AG04449 (cell line): Measurements from ENCODE around the gene SNCAIP.

Experiments used
- CTCF ChIA-PET: fragments of 350-600 bp; formaldehyde crosslinking; extraction: SDS; loops from one replicate; lab custom pipeline; 2021; ENCODE audit warnings: antibody characterized with exemption; lab: Yijun Ruan, JAX
- POLR2A ChIA-PET: fragments of 400-600, 350-600 bp; formaldehyde crosslinking; extraction: SDS; loops from one replicate; lab custom pipeline; 2020; ENCODE audit warnings: antibody characterized with exemption, inconsistent platforms; lab: Yijun Ruan, JAX
- DNase-seq: peaks from one replicate; pipeline ENCODE4 v3.0.0-alpha.2; 2010; ENCODE audit warnings: low read depth, low spot score
- H3K4me3 ChIP-seq: 2 replicates; pipeline ENCODE4 v1.5.1; 2011; ENCODE audit warnings: low read depth, mild to moderate bottlenecking, control low read depth, low read length
- CTCF ChIP-seq: IDR thresholded peaks from one replicate; pipeline ENCODE4 v1.5.1; 2011; ENCODE audit warnings: mild to moderate bottlenecking, moderate library complexity, low read length, control low read depth, inconsistent platforms; ENCODE audit not compliant: insufficient read depth; ENCODE audit errors: missing control alignments

SNCAIP gene

GRCh38 chr5:122362361-122362760, 50.3 kb downstream of the SNCAIP start:
- DNase-seq: no peak
- POLR2A ChIA-PET: no interaction called here
- CTCF ChIA-PET: no interaction called here
- TF ChIP-seq CTCF: no peak
- no peak overlapping the region for H3K4me3 ChIP-seq

GRCh38 chr5:122363623-122364022, 51.6 kb downstream of the SNCAIP start:
- POLR2A ChIA-PET: no interaction called here
- no peak for DNase-seq
- H3K4me3 ChIP-seq: no peak overlapping the region
- no peak for TF ChIP-seq CTCF
- CTCF ChIA-PET: no interaction called here

- TF ChIP-seq CTCF: no peak
- POLR2A ChIA-PET: no interaction called here
- DNase-seq: no peak
- no peak overlapping the region for H3K4me3 ChIP-seq
- CTCF ChIA-PET: no interaction called here
Measured at GRCh38 chr5:122366501-122366900, 54.5 kb downstream of the SNCAIP start.

GRCh38 chr5:122367456-122367855, 55.4 kb downstream of the SNCAIP start:
- TF ChIP-seq CTCF: no peak
- CTCF ChIA-PET: no interaction called here
- POLR2A ChIA-PET: no interaction called here

GRCh38 chr5:122368510-122369251, 56.6 kb downstream of the SNCAIP start:
- CTCF ChIA-PET: no interaction called here
- no peak for TF ChIP-seq CTCF
- no peak overlapping the region for H3K4me3 ChIP-seq

More at GRCh38 chr5:122367456-122367855, 55.4 kb downstream of the SNCAIP start:
- DNase-seq: no peak
- no peak overlapping the region for H3K4me3 ChIP-seq

GRCh38 chr5:122369253-122369815, 57.3 kb downstream of the SNCAIP start:
- ChIA-PET POLR2A (no interaction called here), CTCF (no interaction called here)
- DNase-seq: no peak
- H3K4me3 ChIP-seq: no peak overlapping the region
- no peak for TF ChIP-seq CTCF

More at GRCh38 chr5:122368510-122369251, 56.6 kb downstream of the SNCAIP start:
- POLR2A ChIA-PET: no interaction called here
- DNase-seq: no peak
